Activated T-helper 17 cell treated with anti-CD3 and anti-CD28 coated beads, Interleukin-2, amount 50 U/mL, for 72 hours (primary cell): ENCODE measurements around the gene TMEM151A. TPM values are rescaled to one million over a fixed set of nuclear protein-coding genes. Genes with fewer than 3 reads are reported as not detected.
"Not testable (repeated sequence)": the region's sequence is repeated elsewhere in the genome, so short reads cannot be mapped to it uniquely, and the experiment has no call there.

Source experiments
- ATAC-seq: fragments of 150-1000 bp; cut with Tn5 transposase; replicated peaks from 2 replicates; pipeline ENCODE4 v1.10.0; 2021; ENCODE audit warnings: mild to moderate bottlenecking, moderate library complexity
- H3K27ac Mint-ChIP-seq: one replicate; pipeline ENCODE4 v1.8.0; 2022; ENCODE audit warnings: mixed read lengths
- H3K27me3 Mint-ChIP-seq: one replicate; pipeline ENCODE4 v1.8.0; 2022; ENCODE audit warnings: mixed read lengths
- H3K36me3 Mint-ChIP-seq: one replicate; pipeline ENCODE4 v1.8.0; 2022; ENCODE audit warnings: low read depth, mild to moderate bottlenecking, mixed read lengths
- H3K4me1 Mint-ChIP-seq: one replicate; pipeline ENCODE4 v1.8.0; 2022; ENCODE audit warnings: mixed read lengths
- H3K4me3 Mint-ChIP-seq: one replicate; pipeline ENCODE4 v1.8.0; 2022; ENCODE audit warnings: mild to moderate bottlenecking, mixed read lengths
- H3K9me3 Mint-ChIP-seq: one replicate; pipeline ENCODE4 v1.8.0; 2022; ENCODE audit warnings: mixed read lengths
- total RNA-seq, 2 donors: library from RNA; stranded (reverse); gene quantifications; one replicate each; pipeline ENCODE4 v1.2.3, GENCODE V29; 2022

The TMEM151A gene
- total RNA-seq, 2 donors from 2014 or later = not detected

DNA sequence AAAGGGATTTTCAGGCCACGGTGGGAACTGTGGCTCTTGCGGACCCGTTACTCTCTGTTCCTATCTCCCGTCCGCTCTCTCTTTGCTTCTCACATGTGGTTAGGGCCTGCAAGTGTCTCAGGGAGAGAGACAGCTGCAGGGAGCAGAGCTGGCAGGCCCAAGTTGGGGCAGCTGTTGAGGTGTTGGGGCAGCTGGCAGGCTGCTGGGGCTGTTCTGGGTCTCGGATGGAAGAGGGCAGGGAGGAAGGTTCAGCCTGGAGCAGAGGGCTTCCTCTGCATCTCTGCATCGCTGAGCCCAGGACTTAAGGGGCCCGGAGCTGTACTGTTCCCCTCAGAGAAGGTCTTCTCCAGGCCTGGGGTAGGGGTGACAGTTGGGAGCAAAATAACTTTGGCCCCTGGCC is 16.3 kb upstream of the TMEM151A start:
- Mint-ChIP-seq H3K4me1 (peaks cover 15% of the 10 kb centered on the region), H3K27me3 (no peaks in the 10 kb centered on the region), H3K36me3 (peaks cover 64% of the 10 kb centered on the region), H3K27ac (no peak overlapping the region), H3K9me3 (no peaks in the 10 kb centered on the region), H3K4me3 (no peak overlapping the region)
- no peak for ATAC-seq

DNA sequence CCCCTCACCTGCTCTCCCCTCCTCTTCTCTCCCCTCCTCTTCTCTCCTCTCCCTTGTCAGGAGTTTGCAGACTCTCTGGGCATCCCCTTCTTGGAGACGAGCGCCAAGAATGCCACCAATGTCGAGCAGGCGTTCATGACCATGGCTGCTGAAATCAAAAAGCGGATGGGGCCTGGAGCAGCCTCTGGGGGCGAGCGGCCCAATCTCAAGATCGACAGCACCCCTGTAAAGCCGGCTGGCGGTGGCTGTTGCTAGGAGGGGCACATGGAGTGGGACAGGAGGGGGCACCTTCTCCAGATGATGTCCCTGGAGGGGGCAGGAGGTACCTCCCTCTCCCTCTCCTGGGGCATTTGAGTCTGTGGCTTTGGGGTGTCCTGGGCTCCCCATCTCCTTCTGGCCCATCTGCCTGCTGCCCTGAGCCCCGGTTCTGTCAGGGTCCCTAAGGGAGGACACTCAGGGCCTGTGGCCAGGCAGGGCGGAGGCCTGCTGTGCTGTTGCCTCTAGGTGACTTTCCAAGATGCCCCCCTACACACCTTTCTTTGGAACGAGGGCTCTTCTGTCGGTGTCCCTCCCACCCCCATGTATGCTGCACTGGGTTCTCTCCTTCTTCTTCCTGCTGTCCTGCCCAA is 15.6 kb upstream of the TMEM151A start:
- Mint-ChIP-seq H3K4me3 (no peak overlapping the region), H3K27ac (no peak overlapping the region), H3K9me3 (no peaks in the 10 kb centered on the region), H3K4me1 (peaks cover 10% of the 10 kb centered on the region), H3K27me3 (no peaks in the 10 kb centered on the region), H3K36me3 (peaks cover 57% of the 10 kb centered on the region)
- ATAC-seq = no peak

DNA sequence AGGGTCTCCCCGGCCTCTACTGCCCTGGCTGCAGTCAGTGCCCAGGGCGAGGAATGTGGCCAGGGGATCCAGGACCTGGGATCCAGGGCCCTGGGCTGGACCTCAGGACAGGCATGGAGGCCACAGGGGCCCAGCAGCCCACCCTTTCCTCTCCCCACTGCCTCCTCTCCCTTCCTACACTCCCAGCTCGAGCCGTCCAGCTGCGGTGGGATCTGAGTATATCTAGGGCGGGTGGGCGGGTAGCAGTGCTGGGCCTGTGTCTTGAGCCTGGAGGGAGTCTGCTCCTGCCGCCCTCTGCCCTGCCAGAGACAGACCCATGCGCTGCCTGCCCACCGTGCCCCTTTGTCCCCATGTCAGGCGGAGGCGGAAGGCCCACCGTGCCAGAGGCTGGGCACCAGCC is 15.1 kb upstream of the TMEM151A start:
- H3K36me3 Mint-ChIP-seq = peaks cover 55% of the 10 kb centered on the region
- H3K4me3 Mint-ChIP-seq, H3K27me3 Mint-ChIP-seq, H3K27ac Mint-ChIP-seq, H3K9me3 Mint-ChIP-seq, ATAC-seq: not testable (repeated sequence)
- H3K4me1 Mint-ChIP-seq = peaks cover 13% of the 10 kb centered on the region

DNA sequence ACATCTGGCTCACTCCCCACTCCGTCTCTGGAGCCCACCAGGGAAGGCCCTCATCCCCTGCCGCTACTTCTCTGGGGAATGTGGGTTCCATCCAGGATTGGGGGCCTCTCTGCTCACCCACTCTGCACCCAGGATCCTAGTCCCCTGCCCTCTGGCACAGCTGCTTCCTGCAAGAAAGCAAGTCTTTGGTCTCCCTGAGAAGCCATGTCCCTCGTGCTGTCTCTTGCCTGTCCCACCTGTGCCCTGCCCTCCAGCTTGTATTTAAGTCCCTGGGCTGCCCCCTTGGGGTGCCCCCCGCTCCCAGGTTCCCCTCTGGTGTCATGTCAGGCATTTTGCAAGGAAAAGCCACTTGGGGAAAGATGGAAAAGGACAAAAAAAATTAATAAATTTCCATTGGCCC is 14.6 kb upstream of the TMEM151A start:
- peaks cover 18% of the 10 kb centered on the region for H3K4me1 Mint-ChIP-seq
- H3K4me3 Mint-ChIP-seq = peak overlapping the region; percentile 17
- H3K27ac Mint-ChIP-seq, ATAC-seq, H3K27me3 Mint-ChIP-seq, H3K9me3 Mint-ChIP-seq: not testable (repeated sequence)
- H3K36me3 Mint-ChIP-seq = peaks cover 50% of the 10 kb centered on the region

DNA sequence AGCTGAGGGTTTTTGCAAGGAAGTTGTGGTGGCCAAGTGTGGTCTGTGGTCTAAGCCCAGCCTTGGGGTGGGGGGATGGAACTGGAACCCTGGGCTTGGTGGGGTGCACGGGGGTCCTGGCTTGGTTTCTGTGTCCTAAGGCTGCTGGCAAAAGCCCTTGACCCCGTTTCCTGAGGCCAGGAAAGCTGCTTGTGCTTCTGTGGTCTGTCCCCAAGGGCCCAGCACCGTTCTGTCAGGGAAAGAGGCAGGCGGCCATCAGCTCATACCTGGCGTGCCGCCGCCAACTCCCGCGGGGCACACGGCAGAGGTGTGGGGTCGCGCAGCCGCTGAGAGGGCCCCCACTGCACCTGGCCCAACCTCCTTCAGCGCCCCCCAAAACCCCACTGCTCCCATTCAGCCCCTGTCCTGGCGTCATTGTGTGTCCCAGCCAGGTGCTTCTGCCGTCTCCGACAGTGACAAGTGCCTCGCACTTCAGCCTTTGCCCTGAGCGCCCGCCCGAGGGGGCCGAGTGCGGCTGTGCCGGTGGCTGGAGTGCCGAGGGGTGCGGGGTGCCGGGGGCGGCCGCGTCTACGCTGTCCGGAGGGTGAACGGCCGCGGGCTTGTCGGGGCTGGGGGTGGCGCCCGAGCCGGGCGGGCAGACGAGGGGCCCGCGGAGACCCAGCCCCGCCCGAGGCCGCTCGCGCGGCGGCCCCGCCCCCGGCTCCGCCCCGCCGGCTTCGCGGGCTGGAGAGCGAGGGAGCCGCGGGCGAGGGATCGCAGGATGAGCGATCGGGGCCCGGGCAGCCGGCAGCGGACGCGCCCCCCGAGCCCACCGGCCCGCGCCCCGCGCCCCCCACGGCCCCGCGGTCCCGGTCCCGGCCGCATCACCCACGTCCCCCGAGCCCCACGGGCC is 14.0 kb upstream of the TMEM151A start, which contains the start of gene CNIH2:
CNIH2 (plus strand) TSS at position 705 of the 892 bp plus-strand sequence. CDS start 282 bp downstream, outside the sequence.
- H3K9me3 Mint-ChIP-seq = no peaks in the 10 kb centered on the region
- peak within 1 kb of the TSS; percentile 48 for H3K4me3 Mint-ChIP-seq
- no peak within 1 kb of the TSS for H3K27ac Mint-ChIP-seq
- ATAC-seq = peak; percentile 55
- H3K27me3 Mint-ChIP-seq = no peaks in the 10 kb centered on the region
- H3K4me1 Mint-ChIP-seq = peaks cover 19% of the 10 kb centered on the region
- peaks cover 44% of the 10 kb centered on the region for H3K36me3 Mint-ChIP-seq

DNA sequence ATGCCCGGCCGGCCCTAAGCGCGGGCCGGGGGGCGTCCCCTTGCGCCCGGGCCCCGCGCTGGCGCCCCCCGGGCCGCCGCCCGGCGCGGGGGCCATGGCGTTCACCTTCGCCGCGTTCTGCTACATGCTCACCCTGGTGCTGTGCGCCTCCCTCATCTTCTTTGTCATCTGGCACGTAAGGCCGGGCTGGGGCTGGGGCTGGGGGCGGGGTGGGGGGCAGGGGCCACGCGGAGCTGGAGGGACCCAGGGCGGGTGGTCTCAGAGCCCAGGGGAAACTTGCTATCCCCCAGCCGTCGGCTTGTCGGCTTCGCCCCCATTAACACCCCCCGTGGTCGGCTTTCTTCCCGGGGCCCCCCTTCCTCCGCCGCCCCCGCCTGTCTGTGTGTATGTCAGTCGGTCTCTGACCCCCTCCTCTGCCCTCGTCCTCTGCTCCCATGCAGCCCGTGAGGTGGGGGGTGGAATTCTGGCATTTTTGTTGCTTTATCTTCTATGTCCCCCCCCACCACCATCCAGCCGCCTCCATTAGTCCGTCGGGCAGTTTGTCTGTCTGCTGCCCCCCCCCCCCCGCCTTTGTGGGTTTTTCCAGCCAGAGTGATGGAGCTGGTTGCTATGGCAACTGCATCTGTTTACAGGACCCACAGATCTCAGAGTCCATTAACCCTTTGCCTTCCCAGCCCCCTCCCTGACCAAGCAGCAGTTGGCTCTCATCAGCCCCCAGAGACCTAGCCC is 13.2 kb upstream of the TMEM151A start:
- ATAC-seq = no peak
- H3K4me3 Mint-ChIP-seq = peak overlapping the region; percentile 48
- peaks cover 36% of the 10 kb centered on the region for H3K36me3 Mint-ChIP-seq
- no peaks in the 10 kb centered on the region for H3K27me3 Mint-ChIP-seq
- H3K9me3 Mint-ChIP-seq = no peaks in the 10 kb centered on the region
- H3K27ac Mint-ChIP-seq = no peak overlapping the region
- H3K4me1 Mint-ChIP-seq = peaks cover 15% of the 10 kb centered on the region

DNA sequence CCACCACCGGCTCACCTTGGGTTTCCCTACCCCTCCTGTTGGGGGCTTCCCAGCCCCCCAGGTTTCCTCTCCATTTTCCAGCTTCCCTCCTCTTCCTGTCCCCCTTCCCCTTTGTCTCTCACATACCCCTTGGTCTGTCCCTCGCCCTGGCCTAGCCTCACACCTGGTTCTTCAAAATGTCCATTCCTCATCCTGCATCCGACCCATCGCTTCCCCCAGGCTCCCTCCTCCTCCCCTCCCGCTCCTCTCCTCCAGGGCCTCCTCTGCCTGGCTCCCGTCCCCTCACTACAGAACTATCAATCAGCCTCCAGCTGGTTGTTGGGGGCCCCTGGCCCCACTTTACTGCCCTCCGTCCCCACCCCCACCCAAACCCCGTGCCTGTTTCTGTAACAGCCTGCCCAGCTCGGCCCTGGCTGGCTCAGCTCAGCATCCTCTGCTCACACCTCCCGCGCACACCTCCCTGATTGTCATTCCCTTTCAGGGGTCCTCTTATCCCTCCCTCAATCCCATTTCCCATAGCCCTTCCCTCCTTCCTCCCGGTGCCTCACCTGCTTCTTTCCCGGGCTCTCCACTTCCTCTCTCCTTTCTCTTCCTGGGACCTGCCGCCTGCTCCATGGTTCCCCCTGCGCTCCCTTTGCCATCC is 12.5 kb upstream of the TMEM151A start:
- H3K4me1 Mint-ChIP-seq = peaks cover 15% of the 10 kb centered on the region
- H3K27ac Mint-ChIP-seq = peak overlapping the region; percentile 69
- no peaks in the 10 kb centered on the region for H3K9me3 Mint-ChIP-seq
- peaks cover 29% of the 10 kb centered on the region for H3K36me3 Mint-ChIP-seq
- no peak for ATAC-seq
- no peaks in the 10 kb centered on the region for H3K27me3 Mint-ChIP-seq
- peak overlapping the region; percentile 48 for H3K4me3 Mint-ChIP-seq

DNA sequence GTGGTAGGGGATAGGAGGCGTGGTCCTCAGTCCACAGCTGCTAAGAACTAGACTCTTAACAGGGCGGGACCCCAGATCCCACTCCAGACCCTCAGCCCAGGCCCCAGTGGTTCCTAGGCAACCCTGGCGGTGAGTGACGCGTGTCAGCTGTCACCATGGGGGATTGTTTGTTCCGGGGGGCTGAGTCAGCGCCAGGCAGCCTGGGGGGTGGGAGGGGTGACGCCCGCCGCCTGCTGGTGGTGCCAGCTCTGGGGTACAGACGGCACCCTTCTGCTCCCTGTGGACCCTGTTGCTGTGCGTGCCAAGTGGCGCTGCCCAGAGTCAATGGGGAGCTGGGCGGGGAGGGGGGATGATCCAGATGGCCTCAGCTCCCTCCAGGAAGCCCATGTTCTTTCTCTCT is 11.3 kb upstream of the TMEM151A start:
- Mint-ChIP-seq H3K36me3 (peaks cover 17% of the 10 kb centered on the region), H3K9me3 (no peaks in the 10 kb centered on the region), H3K4me1 (peaks cover 15% of the 10 kb centered on the region), H3K27me3 (no peaks in the 10 kb centered on the region), H3K27ac (no peak overlapping the region), H3K4me3 (no peak overlapping the region)
- ATAC-seq = no peak

DNA sequence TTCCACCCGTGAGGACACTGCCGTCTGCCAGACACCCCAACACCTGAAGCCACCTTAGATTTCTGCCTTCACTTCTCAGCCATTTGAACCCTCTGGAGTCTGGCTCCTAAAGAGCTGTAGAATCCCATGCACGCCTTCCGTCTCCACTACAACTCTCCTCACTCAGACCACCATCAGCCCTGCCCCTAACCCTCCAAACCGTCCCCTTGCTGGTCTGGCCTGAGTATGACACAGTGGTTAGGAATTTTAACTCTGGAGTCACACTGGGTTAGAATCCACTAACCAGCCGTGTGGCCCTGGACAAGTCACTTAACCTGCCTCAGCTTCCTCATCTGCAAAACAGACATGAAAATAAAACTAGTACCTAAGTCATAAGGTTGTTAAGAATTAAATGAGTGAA is 10.7 kb upstream of the TMEM151A start:
- Mint-ChIP-seq H3K27ac (peak overlapping the region; percentile 72), H3K27me3 (no peaks in the 10 kb centered on the region), H3K9me3 (no peaks in the 10 kb centered on the region), H3K4me3 (peak overlapping the region; percentile 30), H3K36me3 (peaks cover 12% of the 10 kb centered on the region), H3K4me1 (peaks cover 15% of the 10 kb centered on the region)
- no peak for ATAC-seq

DNA sequence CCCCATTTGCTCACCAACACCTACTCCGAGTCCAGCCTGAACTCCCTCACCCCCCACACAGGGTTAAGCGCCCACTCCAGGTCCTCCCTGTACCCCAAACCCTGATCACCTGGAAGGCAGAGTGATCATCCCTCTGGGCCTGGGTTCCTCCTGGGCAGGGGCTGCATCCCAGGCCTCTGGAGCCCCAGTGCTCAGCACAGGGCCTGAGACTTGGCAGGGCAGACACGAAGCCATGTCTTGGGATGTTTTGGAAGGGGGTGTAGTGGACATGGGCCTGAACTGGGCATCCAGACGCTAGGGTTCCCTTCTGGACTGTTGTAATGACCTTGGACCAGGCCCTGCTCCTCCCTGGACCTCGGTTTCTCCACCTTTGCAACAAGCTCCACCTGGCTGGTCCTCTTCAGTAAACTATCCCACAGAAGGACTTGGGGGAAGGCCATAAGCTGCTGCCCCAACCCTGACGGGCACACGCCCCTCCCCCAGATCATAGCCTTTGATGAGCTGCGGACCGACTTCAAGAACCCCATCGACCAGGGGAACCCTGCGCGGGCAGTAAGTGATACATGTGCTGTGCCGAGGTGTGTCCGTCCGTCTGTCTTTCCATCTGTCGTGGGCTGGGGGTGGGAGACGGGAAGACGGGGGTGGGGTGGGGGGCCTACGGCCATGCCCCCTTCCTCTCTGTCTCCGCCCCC is 9.8 kb upstream of the TMEM151A start:
- Mint-ChIP-seq H3K27me3 (no peaks in the 10 kb centered on the region), H3K4me3 (peak overlapping the region; percentile 15), H3K36me3 (peaks cover 3% of the 10 kb centered on the region), H3K4me1 (peaks cover 15% of the 10 kb centered on the region), H3K27ac (peak overlapping the region; percentile 72), H3K9me3 (no peaks in the 10 kb centered on the region)
- peak; percentile 8 for ATAC-seq

DNA sequence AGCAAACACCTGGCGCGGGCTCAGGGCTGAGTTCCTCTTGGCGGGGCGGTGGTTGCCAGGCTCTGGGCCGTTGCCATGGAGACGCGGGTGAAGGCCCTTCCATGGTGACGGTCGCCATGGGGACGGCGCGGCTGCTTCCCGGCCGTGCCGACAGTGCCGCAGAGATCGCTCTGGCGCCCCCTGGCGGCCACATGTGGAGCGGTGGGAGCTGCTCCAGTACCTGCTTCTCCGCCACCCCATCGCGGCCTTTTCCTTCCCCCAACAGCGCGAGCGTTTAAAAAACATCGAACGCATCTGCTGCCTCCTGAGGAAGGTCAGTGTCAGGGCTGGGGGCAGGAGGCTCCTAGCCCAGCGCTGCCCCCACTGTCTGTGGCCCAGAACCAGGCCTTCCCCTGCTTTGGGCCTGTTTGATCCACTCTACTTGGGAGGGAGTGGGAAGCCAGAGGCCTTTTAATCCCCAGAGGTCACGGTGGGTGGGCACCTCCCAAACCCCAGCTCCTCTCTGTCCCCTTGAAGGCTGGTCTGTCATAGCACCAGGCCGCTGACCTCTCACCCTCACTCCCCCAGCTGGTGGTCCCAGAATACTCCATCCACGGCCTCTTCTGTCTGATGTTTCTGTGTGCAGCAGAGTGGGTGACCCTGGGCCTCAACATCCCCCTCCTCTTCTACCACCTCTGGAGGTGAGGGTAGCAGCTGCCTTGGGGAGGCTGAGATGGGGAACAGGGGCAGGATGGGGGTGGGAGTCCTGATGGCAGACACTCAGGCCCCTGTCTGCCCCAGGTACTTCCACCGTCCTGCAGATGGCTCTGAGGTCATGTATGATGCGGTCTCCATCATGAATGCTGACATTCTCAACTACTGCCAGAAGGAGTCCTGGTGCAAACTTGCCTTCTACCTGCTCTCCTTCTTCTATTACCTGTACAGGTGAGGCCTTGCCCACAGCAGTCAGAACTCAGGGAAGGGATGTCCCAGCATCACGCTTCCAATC is 8.9 kb upstream of the TMEM151A start:
- peak overlapping the region; percentile 15 for H3K4me3 Mint-ChIP-seq
- H3K27me3 Mint-ChIP-seq = no peaks in the 10 kb centered on the region
- H3K36me3 Mint-ChIP-seq = no peaks in the 10 kb centered on the region
- H3K4me1 Mint-ChIP-seq = peaks cover 15% of the 10 kb centered on the region
- peak overlapping the region; percentile 72 for H3K27ac Mint-ChIP-seq
- peak; percentile 93 for ATAC-seq
- no peaks in the 10 kb centered on the region for H3K9me3 Mint-ChIP-seq

DNA sequence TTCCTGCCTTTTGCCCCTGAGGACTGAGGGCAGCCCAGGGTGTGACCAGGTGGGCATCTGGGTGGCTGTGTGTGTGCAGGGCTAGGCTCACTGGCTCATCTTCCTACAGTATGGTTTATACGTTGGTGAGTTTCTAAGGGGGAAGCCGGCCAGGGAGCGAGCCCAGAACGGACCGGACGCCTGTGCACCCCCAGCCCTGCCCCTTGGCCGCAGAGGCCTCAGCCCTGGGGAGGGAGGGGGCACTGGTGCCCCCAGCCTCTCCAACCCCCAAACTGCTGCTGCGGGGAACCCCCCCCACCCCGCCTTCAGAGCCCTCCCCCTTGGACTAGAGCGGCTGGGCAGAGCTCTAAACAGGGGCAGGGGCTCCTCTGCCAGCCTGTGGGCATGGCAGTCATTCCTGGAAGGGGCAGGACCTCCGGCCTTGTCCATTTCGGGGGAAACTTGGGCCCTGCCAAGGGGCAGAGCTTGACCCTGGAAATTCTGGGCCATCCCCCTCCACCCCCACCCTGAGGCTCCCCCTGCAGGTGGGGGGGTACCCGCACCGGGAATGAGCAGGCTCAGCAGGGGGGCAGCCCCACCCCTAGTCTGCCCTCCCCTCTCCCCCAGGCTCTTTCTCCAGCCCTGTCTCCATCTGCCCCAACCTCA is 8.1 kb upstream of the TMEM151A start:
- Mint-ChIP-seq H3K9me3 (no peaks in the 10 kb centered on the region), H3K36me3 (no peaks in the 10 kb centered on the region), H3K4me3 (no peak overlapping the region), H3K4me1 (peaks cover 15% of the 10 kb centered on the region), H3K27ac (peak overlapping the region; percentile 72), H3K27me3 (no peaks in the 10 kb centered on the region)
- ATAC-seq = no peak
